ENCODE results near the gene BMP8B. TPM values are rescaled to one million over a fixed set of nuclear protein-coding genes. Genes with fewer than 3 reads are reported as not detected.

BMP8B gene
- total and polyA plus RNA-seq, 2 donors (not counting 1 experiment from before 2014, with no cell fraction given), result 1.5 to 2.3 TPM

DNA sequence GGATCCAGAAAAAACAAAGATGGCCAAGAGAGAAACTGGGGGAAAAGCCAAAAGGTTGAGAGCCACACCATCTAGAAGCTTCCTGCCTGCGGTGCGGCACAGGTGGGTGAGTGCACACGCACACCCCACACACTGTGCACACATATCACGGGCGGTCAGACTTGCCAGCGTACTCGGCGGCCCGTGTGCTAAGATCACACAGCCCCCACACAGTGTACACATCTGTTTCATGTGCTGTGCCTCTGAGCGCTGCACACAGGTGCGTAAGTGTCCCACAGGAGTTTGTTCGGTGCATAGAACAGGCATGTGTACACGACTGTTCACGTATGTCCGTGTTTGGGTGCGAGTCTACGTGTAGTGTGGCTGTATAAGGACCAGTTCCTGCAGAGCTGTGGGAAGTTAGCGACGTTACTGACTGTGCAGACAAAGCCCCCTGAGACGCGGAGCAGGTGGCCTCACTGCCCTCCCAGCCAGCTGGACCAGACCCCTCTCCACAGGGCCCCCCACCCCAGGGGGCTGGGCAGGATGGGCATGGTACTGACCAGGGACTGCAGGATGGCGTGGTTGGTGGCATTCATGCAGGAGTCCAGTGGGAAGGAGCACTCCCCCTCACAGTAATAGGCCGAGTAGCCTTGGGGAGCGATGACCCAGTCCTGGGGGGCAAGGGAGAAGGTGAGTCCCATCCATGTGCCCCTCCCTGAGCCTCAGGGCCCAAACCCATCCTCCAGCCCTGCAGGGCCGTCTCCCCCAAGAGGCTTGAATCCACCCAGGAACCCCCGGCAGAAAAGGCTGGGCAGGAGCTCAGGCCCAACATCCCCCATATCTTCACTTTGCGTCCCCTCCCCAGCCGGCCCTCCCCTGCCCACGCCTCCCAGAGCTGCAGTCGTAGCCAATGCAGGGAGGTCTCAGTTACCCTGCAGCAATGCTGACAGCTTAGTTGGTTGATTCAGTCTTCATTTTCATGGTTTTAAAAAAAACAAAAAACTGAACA, 25.8 kb downstream of the BMP8B start:
- TF ChIP-seq EZH2 (IDR thresholded peaks at IDR 0.05; ENCODE audit: borderline replicate concordance, insufficient read depth, low read depth, low read length, poor library complexity, severe bottlenecking), result no peak
- TF ChIP-seq, protein P1, sequence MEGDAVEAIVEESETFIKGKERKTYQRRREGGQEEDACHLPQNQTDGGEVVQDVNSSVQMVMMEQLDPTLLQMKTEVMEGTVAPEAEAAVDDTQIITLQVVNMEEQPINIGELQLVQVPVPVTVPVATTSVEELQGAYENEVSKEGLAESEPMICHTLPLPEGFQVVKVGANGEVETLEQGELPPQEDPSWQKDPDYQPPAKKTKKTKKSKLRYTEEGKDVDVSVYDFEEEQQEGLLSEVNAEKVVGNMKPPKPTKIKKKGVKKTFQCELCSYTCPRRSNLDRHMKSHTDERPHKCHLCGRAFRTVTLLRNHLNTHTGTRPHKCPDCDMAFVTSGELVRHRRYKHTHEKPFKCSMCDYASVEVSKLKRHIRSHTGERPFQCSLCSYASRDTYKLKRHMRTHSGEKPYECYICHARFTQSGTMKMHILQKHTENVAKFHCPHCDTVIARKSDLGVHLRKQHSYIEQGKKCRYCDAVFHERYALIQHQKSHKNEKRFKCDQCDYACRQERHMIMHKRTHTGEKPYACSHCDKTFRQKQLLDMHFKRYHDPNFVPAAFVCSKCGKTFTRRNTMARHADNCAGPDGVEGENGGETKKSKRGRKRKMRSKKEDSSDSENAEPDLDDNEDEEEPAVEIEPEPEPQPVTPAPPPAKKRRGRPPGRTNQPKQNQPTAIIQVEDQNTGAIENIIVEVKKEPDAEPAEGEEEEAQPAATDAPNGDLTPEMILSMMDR (IDR thresholded peaks at IDR 0.05), result no peak
- intact Hi-C loops (cut with micrococcal nuclease), result no loop called here
- no peak overlapping the region for H3K4me2 ChIP-seq (replicated peaks; ENCODE audit: low read depth, low read length, poor library complexity, severe bottlenecking)
- H3K4me1 Mint-ChIP-seq, result no peaks in the 10 kb centered on the region
- no peaks in the 10 kb centered on the region for H3K27me3 Mint-ChIP-seq
- no peaks in the 10 kb centered on the region for H3K79me2 ChIP-seq (ENCODE audit: control insufficient read depth, insufficient read depth, low read length)
- ChIA-PET CTCF (interaction anchor here (0.7 kb wide), 1 partner anchor 423 kb away, joined by 3 read pairs; no protein-coding TSS in a partner anchor), POLR2A (no interaction called here)
- no peak overlapping the region for H3K27ac Mint-ChIP-seq
- ATAC-seq (ENCODE audit: low read depth) (no peak), DNase-seq (no peak)
- H3K9me3 Mint-ChIP-seq (ENCODE audit: insufficient read depth), result no peaks in the 10 kb centered on the region
- no peak overlapping the region for H3K4me3 ChIP-seq (ENCODE audit: control extremely low read depth in 1 of 5, extremely low read depth in 1 of 5, insufficient read depth in 1 of 5, low read depth in 2 of 5, low read length in 4 of 5)
- no peak overlapping the region for H3K4me3 Mint-ChIP-seq
- WGBS (ENCODE audit: insufficient coverage), result over 99% methylated on average over 19 of the region's 30 CpGs
- no peaks in the 10 kb centered on the region for H3K4me1 ChIP-seq (ENCODE audit: control insufficient read depth in 2 of 2, insufficient read depth in 2 of 2, low read length in 2 of 2)
- H4K20me1 ChIP-seq (ENCODE audit: control insufficient read depth, insufficient read depth, low read length, poor library complexity, severe bottlenecking), result no peaks in the 10 kb centered on the region
- no peaks in the 10 kb centered on the region for H3K27me3 ChIP-seq (replicated peaks in 1 of 4; ENCODE audit: control extremely low read depth in 1 of 4, control insufficient read depth in 3 of 4, insufficient read depth in 4 of 4, low read length in 3 of 4)
- H3K9me3 ChIP-seq (ENCODE audit: control extremely low read depth in 1 of 3, control insufficient read depth in 2 of 3, insufficient read depth in 1 of 3, low read length in 2 of 3), result no peaks in the 10 kb centered on the region
- no peak overlapping the region for H3K9ac ChIP-seq (ENCODE audit: low read length)
- H3K36me3 ChIP-seq (replicated peaks in 1 of 2; ENCODE audit: control extremely low read depth in 1 of 2, control insufficient read depth in 1 of 2, extremely low read depth in 1 of 2, insufficient read depth in 2 of 2, low read length in 1 of 2), result peaks cover 3 to 11% of the 10 kb centered on the region in 2 experiments
- H2AFZ ChIP-seq (ENCODE audit: insufficient read depth, low read depth, low read length, poor library complexity, severe bottlenecking), result no peak overlapping the region
- H3K27ac ChIP-seq (ENCODE audit: low read length in 2 of 2), result no peak overlapping the region

Measured in B cell (primary cell).